ENCODE data around the gene VPS41.

DNA sequence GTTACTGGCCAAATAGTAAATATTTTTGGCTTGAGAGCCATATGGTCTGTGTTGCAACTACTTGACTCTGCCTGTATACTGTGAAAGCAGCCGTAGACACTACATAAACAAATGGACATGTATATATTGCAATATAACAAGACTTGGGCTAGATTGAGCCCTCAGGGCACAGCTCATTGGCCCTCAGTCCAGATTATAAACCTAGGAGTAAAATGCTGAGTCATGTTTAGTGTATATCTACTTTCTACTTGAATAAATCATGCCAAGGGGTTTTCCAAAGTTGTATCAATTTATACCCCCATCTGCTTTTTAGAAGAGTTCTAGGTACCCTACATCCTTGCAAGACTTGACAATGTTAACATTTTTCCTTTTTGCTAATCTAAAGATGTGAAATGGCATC lies 41.3 kb upstream of the VPS41 start:
- TF ChIP-seq EP300 (IDR thresholded peaks at IDR 0.05; ENCODE audit: borderline replicate concordance in 1 of 2, control insufficient read depth in 1 of 2, low read depth in 2 of 2, low read length in 2 of 2) (no peak), ZNF274 (IDR thresholded peaks at IDR 0.05; ENCODE audit: insufficient read depth, insufficient read length) (no peak), CREM (IDR thresholded peaks at IDR 0.05; ENCODE audit: low read depth) (no peak), POLR2AphosphoS5 (IDR thresholded peaks at IDR 0.05; ENCODE audit: low read length) (no peak), RAD21 (IDR thresholded peaks at IDR 0.05; ENCODE audit: insufficient read depth, low read depth, low read length) (no peak), EZH2 (IDR thresholded peaks at IDR 0.05; ENCODE audit: borderline replicate concordance, control insufficient read depth, low read depth, low read length) (no peak)
- TF ChIP-seq, protein P1, sequence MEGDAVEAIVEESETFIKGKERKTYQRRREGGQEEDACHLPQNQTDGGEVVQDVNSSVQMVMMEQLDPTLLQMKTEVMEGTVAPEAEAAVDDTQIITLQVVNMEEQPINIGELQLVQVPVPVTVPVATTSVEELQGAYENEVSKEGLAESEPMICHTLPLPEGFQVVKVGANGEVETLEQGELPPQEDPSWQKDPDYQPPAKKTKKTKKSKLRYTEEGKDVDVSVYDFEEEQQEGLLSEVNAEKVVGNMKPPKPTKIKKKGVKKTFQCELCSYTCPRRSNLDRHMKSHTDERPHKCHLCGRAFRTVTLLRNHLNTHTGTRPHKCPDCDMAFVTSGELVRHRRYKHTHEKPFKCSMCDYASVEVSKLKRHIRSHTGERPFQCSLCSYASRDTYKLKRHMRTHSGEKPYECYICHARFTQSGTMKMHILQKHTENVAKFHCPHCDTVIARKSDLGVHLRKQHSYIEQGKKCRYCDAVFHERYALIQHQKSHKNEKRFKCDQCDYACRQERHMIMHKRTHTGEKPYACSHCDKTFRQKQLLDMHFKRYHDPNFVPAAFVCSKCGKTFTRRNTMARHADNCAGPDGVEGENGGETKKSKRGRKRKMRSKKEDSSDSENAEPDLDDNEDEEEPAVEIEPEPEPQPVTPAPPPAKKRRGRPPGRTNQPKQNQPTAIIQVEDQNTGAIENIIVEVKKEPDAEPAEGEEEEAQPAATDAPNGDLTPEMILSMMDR (IDR thresholded peaks at IDR 0.05 in 2 of 3, conservative IDR thresholded peaks at IDR 0.05 in 1 of 3; ENCODE audit: control insufficient read depth in 2 of 3, extremely low read depth in 1 of 3, insufficient read depth in 1 of 3, low read depth in 3 of 3, low read length in 3 of 3) = no peak
- TF ChIP-seq, protein P2, sequence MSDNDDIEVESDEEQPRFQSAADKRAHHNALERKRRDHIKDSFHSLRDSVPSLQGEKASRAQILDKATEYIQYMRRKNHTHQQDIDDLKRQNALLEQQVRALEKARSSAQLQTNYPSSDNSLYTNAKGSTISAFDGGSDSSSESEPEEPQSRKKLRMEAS (IDR thresholded peaks at IDR 0.05; ENCODE audit: low read depth, low read length) = no peak
- TF ChIP-seq, protein P3, sequence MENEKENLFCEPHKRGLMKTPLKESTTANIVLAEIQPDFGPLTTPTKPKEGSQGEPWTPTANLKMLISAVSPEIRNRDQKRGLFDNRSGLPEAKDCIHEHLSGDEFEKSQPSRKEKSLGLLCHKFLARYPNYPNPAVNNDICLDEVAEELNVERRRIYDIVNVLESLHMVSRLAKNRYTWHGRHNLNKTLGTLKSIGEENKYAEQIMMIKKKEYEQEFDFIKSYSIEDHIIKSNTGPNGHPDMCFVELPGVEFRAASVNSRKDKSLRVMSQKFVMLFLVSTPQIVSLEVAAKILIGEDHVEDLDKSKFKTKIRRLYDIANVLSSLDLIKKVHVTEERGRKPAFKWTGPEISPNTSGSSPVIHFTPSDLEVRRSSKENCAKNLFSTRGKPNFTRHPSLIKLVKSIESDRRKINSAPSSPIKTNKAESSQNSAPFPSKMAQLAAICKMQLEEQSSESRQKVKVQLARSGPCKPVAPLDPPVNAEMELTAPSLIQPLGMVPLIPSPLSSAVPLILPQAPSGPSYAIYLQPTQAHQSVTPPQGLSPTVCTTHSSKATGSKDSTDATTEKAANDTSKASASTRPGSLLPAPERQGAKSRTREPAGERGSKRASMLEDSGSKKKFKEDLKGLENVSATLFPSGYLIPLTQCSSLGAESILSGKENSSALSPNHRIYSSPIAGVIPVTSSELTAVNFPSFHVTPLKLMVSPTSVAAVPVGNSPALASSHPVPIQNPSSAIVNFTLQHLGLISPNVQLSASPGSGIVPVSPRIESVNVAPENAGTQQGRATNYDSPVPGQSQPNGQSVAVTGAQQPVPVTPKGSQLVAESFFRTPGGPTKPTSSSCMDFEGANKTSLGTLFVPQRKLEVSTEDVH (IDR thresholded peaks at IDR 0.05; ENCODE audit: low read depth, partially characterized antibody) = no peak
